GM18519 (cell line): ENCODE data around the gene RCL1.

ENCODE experiments used
- ATAC-seq: cut with Tn5 transposase; IDR thresholded peaks from one replicate; pipeline ENCODE4 v1.9.1; 2021; ENCODE audit warnings: mild to moderate bottlenecking, moderate library complexity; ENCODE audit not compliant: unreplicated experiment, low FRiP score

RCL1 gene

GRCh38 chr9:4805191-4805918 is 12.6 kb downstream of the RCL1 start:
- ATAC-seq = no peak

- ATAC-seq = no peak
Observed at GRCh38 chr9:4810565-4810964, 17.8 kb downstream of the RCL1 start.

- ATAC-seq = no peak
Observed at GRCh38 chr9:4811824-4812223, 19.1 kb downstream of the RCL1 start.

GRCh38 chr9:4812858-4813257 is 20.1 kb downstream of the RCL1 start:
- ATAC-seq = no peak

- peak; percentile 42 for ATAC-seq
Observed at GRCh38 chr9:4814913-4815312, 22.2 kb downstream of the RCL1 start.

- ATAC-seq = peak; percentile 19
Observed at GRCh38 chr9:4815381-4815956, 22.7 kb downstream of the RCL1 start.

GRCh38 chr9:4820168-4820567 is 27.4 kb downstream of the RCL1 start:
- ATAC-seq = no peak

- ATAC-seq = no peak
Observed at GRCh38 chr9:4821133-4821532, 28.4 kb downstream of the RCL1 start.

- no peak for ATAC-seq
Observed at GRCh38 chr9:4822057-4822456, 29.3 kb downstream of the RCL1 start.

GRCh38 chr9:4826417-4827166 is 33.8 kb downstream of the RCL1 start:
- ATAC-seq = no peak

- no peak for ATAC-seq
Observed at GRCh38 chr9:4827224-4827623, 34.5 kb downstream of the RCL1 start.

- ATAC-seq = no peak
Observed at GRCh38 chr9:4828761-4829160, 36.0 kb downstream of the RCL1 start.

GRCh38 chr9:4829969-4830368 is 37.2 kb downstream of the RCL1 start:
- no peak for ATAC-seq

- no peak for ATAC-seq
Observed at GRCh38 chr9:4830699-4831098, 38.0 kb downstream of the RCL1 start.

GRCh38 chr9:4831119-4831518 is 38.4 kb downstream of the RCL1 start:
- no peak for ATAC-seq

GRCh38 chr9:4831944-4832343 is 39.2 kb downstream of the RCL1 start:
- ATAC-seq = no peak

- no peak for ATAC-seq
Observed at GRCh38 chr9:4832786-4833579, 40.2 kb downstream of the RCL1 start.

- ATAC-seq = no peak
Observed at GRCh38 chr9:4833781-4834560, 41.2 kb downstream of the RCL1 start.

- ATAC-seq = no peak
Observed at GRCh38 chr9:4836676-4837075, 43.9 kb downstream of the RCL1 start.
